ENCODE measurements around the gene BTBD2. TPM values are rescaled to one million over a fixed set of nuclear protein-coding genes. Genes with fewer than 3 reads are reported as not detected.

BTBD2 gene
- polyA plus RNA-seq, 3 donors = 2.8 to 36.0 (median 3.3) TPM

GRCh38 chr19:1962674-1963073 is 52.8 kb downstream of the BTBD2 start:
- no peak overlapping the region for H3K27ac ChIP-seq (ENCODE audit: low read depth in 1 of 2, low read length in 2 of 2)
- peaks cover 18 to 39% of the 10 kb centered on the region in 2 donors for H3K36me3 Mint-ChIP-seq
- H3K9me3 Mint-ChIP-seq = no peaks in the 10 kb centered on the region
- WGBS (ENCODE audit: insufficient coverage) = 99% methylated on average over 22 of the region's 23 CpGs
- no peaks in the 10 kb centered on the region for H3K4me1 ChIP-seq (ENCODE audit: control insufficient read depth in 1 of 2, insufficient read depth in 2 of 2, low read length in 2 of 2)
- H3K4me1 Mint-ChIP-seq = peaks cover 6% of the 10 kb centered on the region
- peaks cover 11 to 43% of the 10 kb centered on the region in 2 donors for H3K36me3 ChIP-seq (replicated peaks in 1 of 2; ENCODE audit: control insufficient read depth in 1 of 2, insufficient read depth in 2 of 2, low read length in 2 of 2)
- no peak overlapping the region for H3K4me3 ChIP-seq (replicated peaks in 1 of 3; ENCODE audit: low read depth in 2 of 3, low read length in 3 of 3)
- H3K79me2 ChIP-seq (ENCODE audit: insufficient read depth, low read length) = peaks cover 73% of the 10 kb centered on the region
- H3K4me3 Mint-ChIP-seq = no peak overlapping the region
- intact Hi-C loops (cut with micrococcal nuclease) = loop anchor here in 1 of 2 donors (5.0 kb wide), 1 partner anchor 35 kb away; no protein-coding TSS in a partner anchor
- peak overlapping the region in 3 of 7 donors; percentile 28 to 64 (median 49) for H3K27ac Mint-ChIP-seq
- no peak overlapping the region for H3K4me2 ChIP-seq (replicated peaks; ENCODE audit: extremely low read depth, low read length, poor library complexity, severe bottlenecking)
- no peaks in the 10 kb centered on the region for H3K9me3 ChIP-seq (replicated peaks in 1 of 2; ENCODE audit: control insufficient read depth in 1 of 2, insufficient read depth in 1 of 2, low read length in 2 of 2)
- H4K20me1 ChIP-seq (ENCODE audit: insufficient read depth, low read length) = peaks cover 96% of the 10 kb centered on the region
- H2AFZ ChIP-seq (ENCODE audit: insufficient read depth, low read depth, low read length, poor library complexity, severe bottlenecking) = no peak overlapping the region
- no peaks in the 10 kb centered on the region for H3K27me3 ChIP-seq (ENCODE audit: control insufficient read depth in 2 of 2, insufficient read depth in 2 of 2, low read length in 2 of 2)
- TF ChIP-seq, protein P1, sequence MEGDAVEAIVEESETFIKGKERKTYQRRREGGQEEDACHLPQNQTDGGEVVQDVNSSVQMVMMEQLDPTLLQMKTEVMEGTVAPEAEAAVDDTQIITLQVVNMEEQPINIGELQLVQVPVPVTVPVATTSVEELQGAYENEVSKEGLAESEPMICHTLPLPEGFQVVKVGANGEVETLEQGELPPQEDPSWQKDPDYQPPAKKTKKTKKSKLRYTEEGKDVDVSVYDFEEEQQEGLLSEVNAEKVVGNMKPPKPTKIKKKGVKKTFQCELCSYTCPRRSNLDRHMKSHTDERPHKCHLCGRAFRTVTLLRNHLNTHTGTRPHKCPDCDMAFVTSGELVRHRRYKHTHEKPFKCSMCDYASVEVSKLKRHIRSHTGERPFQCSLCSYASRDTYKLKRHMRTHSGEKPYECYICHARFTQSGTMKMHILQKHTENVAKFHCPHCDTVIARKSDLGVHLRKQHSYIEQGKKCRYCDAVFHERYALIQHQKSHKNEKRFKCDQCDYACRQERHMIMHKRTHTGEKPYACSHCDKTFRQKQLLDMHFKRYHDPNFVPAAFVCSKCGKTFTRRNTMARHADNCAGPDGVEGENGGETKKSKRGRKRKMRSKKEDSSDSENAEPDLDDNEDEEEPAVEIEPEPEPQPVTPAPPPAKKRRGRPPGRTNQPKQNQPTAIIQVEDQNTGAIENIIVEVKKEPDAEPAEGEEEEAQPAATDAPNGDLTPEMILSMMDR (IDR thresholded peaks at IDR 0.05) = no peak
- no peak for DNase-seq
- no peak overlapping the region for H3K9ac ChIP-seq (ENCODE audit: insufficient read depth, low read length, poor library complexity, severe bottlenecking)
- H3K27me3 Mint-ChIP-seq (ENCODE audit: low read depth in 3 of 3) = peaks cover 0 to 2% (median 1%) of the 10 kb centered on the region in 3 donors

DNA sequence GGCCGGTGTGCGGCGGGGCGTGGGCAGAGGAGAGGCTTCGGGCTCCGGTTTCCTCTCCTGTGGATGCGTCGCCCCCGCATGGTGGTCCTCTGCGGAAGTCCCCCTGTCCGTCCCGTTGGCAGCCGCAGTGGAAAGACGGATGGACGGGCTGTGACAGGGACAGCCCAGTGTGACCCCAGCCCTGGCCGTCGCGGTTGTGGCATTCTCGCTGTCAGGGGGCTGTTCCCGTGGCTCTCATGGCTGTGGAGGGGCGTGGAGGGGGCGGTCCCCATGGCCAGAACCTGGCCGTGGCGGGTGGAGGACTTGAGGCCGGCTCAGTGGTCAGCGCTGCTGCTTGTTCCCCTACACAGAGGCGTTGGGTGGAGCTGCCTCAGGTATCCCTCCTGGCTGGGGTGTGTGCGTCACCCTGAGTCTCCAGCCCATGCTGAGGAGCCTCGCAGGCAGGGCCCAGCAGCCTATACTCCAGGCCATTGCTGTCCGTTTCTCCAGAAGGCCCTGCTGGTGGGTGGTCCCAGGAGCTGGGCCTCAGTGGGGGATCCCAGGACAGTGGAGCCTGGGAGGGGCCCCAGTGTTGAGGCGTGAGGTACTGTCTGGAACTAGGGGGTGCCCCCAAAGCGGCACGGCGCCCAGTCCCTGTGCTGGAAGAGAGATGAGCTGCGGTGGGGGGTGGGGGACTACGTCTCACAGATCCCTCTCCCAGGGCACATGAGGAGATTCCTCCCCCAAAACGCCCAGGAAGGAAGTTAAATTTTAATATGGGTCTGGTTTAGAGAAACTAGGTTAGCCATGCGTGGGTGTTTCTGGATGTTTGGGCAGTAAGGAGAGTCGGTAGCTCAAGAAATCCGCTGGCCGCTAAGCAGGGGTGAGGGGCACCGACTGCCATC is 54.3 kb downstream of the BTBD2 start:
- H4K20me1 ChIP-seq (ENCODE audit: insufficient read depth, low read length) = peaks cover 97% of the 10 kb centered on the region
- peaks cover 0 to 1% (median 0%) of the 10 kb centered on the region in 3 donors for H3K27me3 Mint-ChIP-seq (ENCODE audit: low read depth in 3 of 3)
- no peak for DNase-seq
- H3K36me3 ChIP-seq (replicated peaks in 1 of 2; ENCODE audit: control insufficient read depth in 1 of 2, insufficient read depth in 2 of 2, low read length in 2 of 2) = peaks cover 15 to 40% of the 10 kb centered on the region in 2 donors
- H3K9ac ChIP-seq (ENCODE audit: insufficient read depth, low read length, poor library complexity, severe bottlenecking) = no peak overlapping the region
- H3K4me1 Mint-ChIP-seq = peaks cover 3% of the 10 kb centered on the region
- no peaks in the 10 kb centered on the region for H3K27me3 ChIP-seq (ENCODE audit: control insufficient read depth in 2 of 2, insufficient read depth in 2 of 2, low read length in 2 of 2)
- H3K4me3 ChIP-seq (replicated peaks in 1 of 3; ENCODE audit: low read depth in 2 of 3, low read length in 3 of 3) = no peak overlapping the region
- peaks cover 12 to 36% of the 10 kb centered on the region in 2 donors for H3K36me3 Mint-ChIP-seq
- 95% methylated on average over 31 of the region's 42 CpGs for WGBS (ENCODE audit: insufficient coverage)
- H2AFZ ChIP-seq (ENCODE audit: insufficient read depth, low read depth, low read length, poor library complexity, severe bottlenecking) = no peak overlapping the region
- intact Hi-C loops (cut with micrococcal nuclease) = loop anchor here in 1 of 2 donors (5.0 kb wide), 1 partner anchor 34 kb away; no protein-coding TSS in a partner anchor
- TF ChIP-seq, protein P1 (IDR thresholded peaks at IDR 0.05) = no peak
- H3K9me3 Mint-ChIP-seq = no peaks in the 10 kb centered on the region
- H3K4me1 ChIP-seq (ENCODE audit: control insufficient read depth in 1 of 2, insufficient read depth in 2 of 2, low read length in 2 of 2) = no peaks in the 10 kb centered on the region
- no peak overlapping the region for H3K27ac ChIP-seq (ENCODE audit: low read depth in 1 of 2, low read length in 2 of 2)
- peak overlapping the region in 4 of 7 donors; percentile 15 to 54 (median 28) for H3K27ac Mint-ChIP-seq
- H3K79me2 ChIP-seq (ENCODE audit: insufficient read depth, low read length) = peaks cover 76% of the 10 kb centered on the region
- no peak overlapping the region for H3K4me3 Mint-ChIP-seq
- H3K4me2 ChIP-seq (replicated peaks; ENCODE audit: extremely low read depth, low read length, poor library complexity, severe bottlenecking) = no peak overlapping the region
- no peaks in the 10 kb centered on the region for H3K9me3 ChIP-seq (replicated peaks in 1 of 2; ENCODE audit: control insufficient read depth in 1 of 2, insufficient read depth in 1 of 2, low read length in 2 of 2)
